GM21390 (cell line): ENCODE measurements around the gene CD70.
"Not testable (repeated sequence)": the region's sequence is repeated elsewhere in the genome, so short reads cannot be mapped to it uniquely, and the experiment has no call there.

Experiments
- ATAC-seq: cut with Tn5 transposase; IDR thresholded peaks from one replicate; pipeline ENCODE4 v1.9.1; 2021; ENCODE audit not compliant: unreplicated experiment

CD70 gene

GRCh38 chr19:6590827-6591319 is at the start of gene CD70:
TSS of gene CD70 (minus strand) at chr19:6591150. CDS start at chr19:6591002, 148 bp downstream.
- ATAC-seq: peak; percentile 49

- ATAC-seq: not testable (repeated sequence)
Observed at GRCh38 chr19:6640333-6640732, 49.4 kb upstream of the CD70 start.

- ATAC-seq: no peak
Observed at GRCh38 chr19:6639439-6639838, 48.5 kb upstream of the CD70 start.

- ATAC-seq: not testable (repeated sequence)
Observed at GRCh38 chr19:6633456-6633813, 42.5 kb upstream of the CD70 start.

GRCh38 chr19:6632747-6633455 is 42.0 kb upstream of the CD70 start:
- not testable (repeated sequence) for ATAC-seq

- no peak for ATAC-seq
Observed at GRCh38 chr19:6632002-6632621, 41.2 kb upstream of the CD70 start.

- ATAC-seq: no peak
Observed at GRCh38 chr19:6626764-6627163, 35.8 kb upstream of the CD70 start.

- no peak for ATAC-seq
Observed at GRCh38 chr19:6617374-6617773, 26.4 kb upstream of the CD70 start.

GRCh38 chr19:6616011-6616410 is 25.1 kb upstream of the CD70 start:
- ATAC-seq: no peak

- no peak for ATAC-seq
Observed at GRCh38 chr19:6613711-6614110, 22.8 kb upstream of the CD70 start.

GRCh38 chr19:6610934-6611852 is 20.2 kb upstream of the CD70 start:
- no peak for ATAC-seq

GRCh38 chr19:6608940-6609339 is 18.0 kb upstream of the CD70 start:
- ATAC-seq: peak; percentile 58

GRCh38 chr19:6608146-6608545 is 17.2 kb upstream of the CD70 start:
- ATAC-seq: not testable (repeated sequence)

- not testable (repeated sequence) for ATAC-seq
Observed at GRCh38 chr19:6606276-6607070, 15.5 kb upstream of the CD70 start.

- no peak for ATAC-seq
Observed at GRCh38 chr19:6604906-6605305, 14.0 kb upstream of the CD70 start.

- no peak for ATAC-seq
Observed at GRCh38 chr19:6602729-6603114, 11.8 kb upstream of the CD70 start.

GRCh38 chr19:6601537-6602052 is 10.6 kb upstream of the CD70 start:
- not testable (repeated sequence) for ATAC-seq

GRCh38 chr19:6600951-6601536 is 10.1 kb upstream of the CD70 start:
- not testable (repeated sequence) for ATAC-seq

- no peak for ATAC-seq
Observed at GRCh38 chr19:6599866-6600454, 9.0 kb upstream of the CD70 start.
